HFFc6 (cell line): ENCODE results near the gene RPS10. TPM values are rescaled to one million over a fixed set of nuclear protein-coding genes. Genes with fewer than 3 reads are reported as not detected.

Source experiments
- DNase-seq: peaks from one replicate; pipeline ENCODE4 v3.0.0-alpha.2; 2018
- H3K27ac Mint-ChIP-seq: 2 replicates; pipeline ENCODE4 v1.8.0; 2020; ENCODE audit warnings: mild to moderate bottlenecking, mixed read lengths
- H3K27me3 Mint-ChIP-seq: 2 replicates; pipeline ENCODE4 v1.8.0; 2021; ENCODE audit warnings: mild to moderate bottlenecking, moderate library complexity, mixed read lengths; ENCODE audit not compliant: insufficient read depth
- H3K36me3 Mint-ChIP-seq: 2 replicates; pipeline ENCODE4 v1.8.0; 2021; ENCODE audit warnings: low read depth, mixed read lengths
- H3K4me1 Mint-ChIP-seq: 2 replicates; pipeline ENCODE4 v1.8.0; 2020; ENCODE audit warnings: low read depth, mixed read lengths
- H3K4me3 Mint-ChIP-seq: 2 replicates; pipeline ENCODE4 v1.8.0; 2020; ENCODE audit warnings: mild to moderate bottlenecking, moderate library complexity, mixed read lengths
- H3K9me3 Mint-ChIP-seq: 2 replicates; pipeline ENCODE4 v1.8.0; 2020; ENCODE audit warnings: mild to moderate bottlenecking, mixed read lengths
- total RNA-seq, 6 experiments: library from RNA; stranded (reverse); fragmentation: NEBNext Ultra II Directional; extraction: Animal tissue kit (Norgen Biotek cat#: 25700); gene quantifications; 2 replicates in 1 of 6; 3 replicates in 5 of 6; pipeline ENCODE4 v1.2.3, GENCODE V29; 2021
- TF ChIP-seq, protein P1 (sequence below): fragments of 200-600 bp; sonication (generic); IDR thresholded peaks from 2 replicates; pipeline ENCODE4 v1.5.0; 2021; ENCODE audit warnings: antibody characterized with exemption, mild to moderate bottlenecking

The RPS10 gene
- total RNA-seq, 6 experiments from 2014 or later, result 1,585 to 1,769 (median 1,649) TPM

DNA sequence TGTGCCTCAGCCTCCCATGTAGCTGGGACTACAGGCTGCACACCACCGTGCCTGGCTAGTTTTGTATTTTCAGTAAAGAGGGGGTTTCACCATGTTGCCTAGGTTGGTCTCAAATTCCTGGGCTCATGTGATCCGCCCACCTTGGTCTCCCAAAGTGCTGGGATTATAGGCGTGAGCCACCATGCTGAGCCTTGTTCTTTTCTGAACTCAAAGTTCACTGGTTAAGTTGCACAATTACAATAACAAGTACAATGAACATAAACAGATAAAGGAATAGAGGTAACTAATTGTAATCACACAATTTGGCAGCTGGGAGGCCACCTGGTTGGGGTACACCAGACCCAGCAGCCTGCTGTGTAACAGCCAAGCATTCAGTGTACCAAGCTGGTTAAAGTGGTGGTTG lies 40.1 kb downstream of the RPS10 start:
- peaks cover 49% of the 10 kb centered on the region for H3K4me1 Mint-ChIP-seq
- TF ChIP-seq, protein P1, sequence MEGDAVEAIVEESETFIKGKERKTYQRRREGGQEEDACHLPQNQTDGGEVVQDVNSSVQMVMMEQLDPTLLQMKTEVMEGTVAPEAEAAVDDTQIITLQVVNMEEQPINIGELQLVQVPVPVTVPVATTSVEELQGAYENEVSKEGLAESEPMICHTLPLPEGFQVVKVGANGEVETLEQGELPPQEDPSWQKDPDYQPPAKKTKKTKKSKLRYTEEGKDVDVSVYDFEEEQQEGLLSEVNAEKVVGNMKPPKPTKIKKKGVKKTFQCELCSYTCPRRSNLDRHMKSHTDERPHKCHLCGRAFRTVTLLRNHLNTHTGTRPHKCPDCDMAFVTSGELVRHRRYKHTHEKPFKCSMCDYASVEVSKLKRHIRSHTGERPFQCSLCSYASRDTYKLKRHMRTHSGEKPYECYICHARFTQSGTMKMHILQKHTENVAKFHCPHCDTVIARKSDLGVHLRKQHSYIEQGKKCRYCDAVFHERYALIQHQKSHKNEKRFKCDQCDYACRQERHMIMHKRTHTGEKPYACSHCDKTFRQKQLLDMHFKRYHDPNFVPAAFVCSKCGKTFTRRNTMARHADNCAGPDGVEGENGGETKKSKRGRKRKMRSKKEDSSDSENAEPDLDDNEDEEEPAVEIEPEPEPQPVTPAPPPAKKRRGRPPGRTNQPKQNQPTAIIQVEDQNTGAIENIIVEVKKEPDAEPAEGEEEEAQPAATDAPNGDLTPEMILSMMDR, result no peak
- no peaks in the 10 kb centered on the region for H3K9me3 Mint-ChIP-seq
- DNase-seq, result no peak
- H3K27ac Mint-ChIP-seq, result no peak overlapping the region; the same call in 1 of the 2 replicates
- peaks cover 5% of the 10 kb centered on the region; the same call in 1 of the 2 replicates for H3K36me3 Mint-ChIP-seq
- no peaks in the 10 kb centered on the region for H3K27me3 Mint-ChIP-seq
- no peak overlapping the region for H3K4me3 Mint-ChIP-seq

GRCh38 chr6:34384321-34385153 lies 41.3 kb downstream of the RPS10 start:
- peaks cover 52% of the 10 kb centered on the region for H3K4me1 Mint-ChIP-seq
- H3K4me3 Mint-ChIP-seq, result no peak overlapping the region
- peaks cover 9% of the 10 kb centered on the region; the same call in 1 of the 2 replicates for H3K36me3 Mint-ChIP-seq
- H3K27me3 Mint-ChIP-seq, result no peaks in the 10 kb centered on the region; the same call in 1 of the 2 replicates
- no peak for DNase-seq
- TF ChIP-seq, protein P1, result no peak
- no peaks in the 10 kb centered on the region for H3K9me3 Mint-ChIP-seq
- H3K27ac Mint-ChIP-seq, result peak overlapping the region; percentile 77; the same call in 1 of the 2 replicates

DNA sequence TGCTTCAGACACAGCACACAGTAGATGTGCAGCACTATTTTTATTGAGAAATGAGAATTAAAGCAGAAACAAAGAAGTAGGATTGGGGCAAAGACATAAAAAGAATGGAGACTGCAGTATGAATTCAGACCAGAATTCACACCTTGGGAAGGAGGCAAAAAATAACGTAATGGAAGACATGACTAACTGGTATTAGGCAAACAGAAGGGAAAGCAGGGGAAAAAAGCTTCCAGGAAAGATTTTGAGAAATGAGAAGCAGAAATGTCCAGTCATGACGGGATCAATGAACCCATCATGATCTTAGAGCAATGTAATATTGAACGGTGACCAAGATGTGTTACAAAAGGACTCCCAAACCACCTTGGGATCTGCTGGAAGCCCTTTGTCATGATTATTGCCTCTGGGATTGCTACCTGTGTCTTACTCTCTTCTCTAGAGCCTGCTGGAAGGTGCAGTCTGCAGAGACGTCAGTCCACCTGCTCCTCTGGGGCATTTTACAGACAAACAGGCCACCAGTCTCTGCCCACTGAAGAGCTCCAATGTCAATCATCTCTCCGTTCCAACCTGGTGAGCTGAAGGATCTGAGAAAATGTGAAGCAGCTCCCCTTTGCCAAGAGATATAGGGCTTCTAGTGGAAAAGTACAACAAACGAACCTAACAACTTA lies 42.1 kb downstream of the RPS10 start:
- Mint-ChIP-seq H3K36me3 (peaks cover 9% of the 10 kb centered on the region; the same call in 1 of the 2 replicates), H3K9me3 (no peaks in the 10 kb centered on the region), H3K27ac (peak overlapping the region; percentile 77), H3K4me1 (peaks cover 48% of the 10 kb centered on the region), H3K27me3 (no peaks in the 10 kb centered on the region; the same call in 1 of the 2 replicates), H3K4me3 (peak overlapping the region; percentile 6; the same call in 1 of the 2 replicates)
- DNase-seq, result no peak
- TF ChIP-seq, protein P1, result no peak

GRCh38 chr6:34383161-34383631 lies 42.7 kb downstream of the RPS10 start:
- H3K4me1 Mint-ChIP-seq, result peaks cover 52% of the 10 kb centered on the region

DNA sequence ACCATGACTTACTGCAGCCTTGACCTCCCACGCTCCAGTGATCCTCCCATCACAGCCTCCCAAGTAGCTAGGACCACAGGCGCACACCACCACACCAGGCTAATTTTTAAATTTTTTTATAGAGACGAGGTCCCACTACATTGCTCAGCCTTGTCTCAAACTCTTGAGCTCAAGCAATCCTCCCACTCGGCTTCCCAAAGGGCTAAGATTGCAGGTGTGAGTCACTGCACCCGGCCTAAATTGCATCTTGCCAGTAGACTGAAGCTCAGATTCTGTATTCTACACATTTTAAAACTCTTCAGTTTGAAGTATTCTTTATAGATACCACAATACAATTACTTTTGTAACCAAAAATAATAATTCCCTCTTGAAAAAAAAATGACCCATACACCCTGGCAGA lies 44.8 kb downstream of the RPS10 start:
- DNase-seq, result no peak
- H3K4me3 Mint-ChIP-seq, result no peak overlapping the region
- no peak overlapping the region; the same call in none of the 2 replicates for H3K27ac Mint-ChIP-seq
- TF ChIP-seq, protein P1, result no peak
- H3K4me1 Mint-ChIP-seq, result peaks cover 44% of the 10 kb centered on the region
- peaks cover 9% of the 10 kb centered on the region; the same call in 1 of the 2 replicates for H3K36me3 Mint-ChIP-seq
- H3K27me3 Mint-ChIP-seq, result no peaks in the 10 kb centered on the region; the same call in 1 of the 2 replicates
- no peaks in the 10 kb centered on the region for H3K9me3 Mint-ChIP-seq

More at GRCh38 chr6:34383161-34383631, 42.7 kb downstream of the RPS10 start:
- H3K27me3 Mint-ChIP-seq, result no peaks in the 10 kb centered on the region; the same call in 1 of the 2 replicates
- H3K27ac Mint-ChIP-seq, result peak overlapping the region; percentile 77
- no peaks in the 10 kb centered on the region for H3K9me3 Mint-ChIP-seq
- TF ChIP-seq, protein P1, result no peak
- DNase-seq, result no peak
- H3K4me3 Mint-ChIP-seq, result peak overlapping the region; percentile 6; the same call in 1 of the 2 replicates
- H3K36me3 Mint-ChIP-seq, result peaks cover 9% of the 10 kb centered on the region; the same call in 1 of the 2 replicates
